OCI-LY3 (cell line): ENCODE measurements around the gene LDLRAD4.

Source experiments
- H2AFZ ChIP-seq: fragments of 200-600, 300-600 bp; shearing (Covaris generic); 2 replicates; pipeline ENCODE4 v1.6.0; 2014; ENCODE audit warnings: antibody characterized with exemption, low read depth, low read length
- H3K27ac ChIP-seq: fragments of 200-600, 300-600 bp; sonication (generic); 2 replicates; pipeline ENCODE4 v1.5.1; 2014; ENCODE audit warnings: mild to moderate bottlenecking, low read length, moderate library complexity, mixed read lengths
- H3K27me3 ChIP-seq: fragments of 200-600, 300-600 bp; sonication (generic); 2 replicates; pipeline ENCODE4 v1.6.1; 2014; ENCODE audit warnings: low read depth, low read length, mixed read lengths
- H3K36me3 ChIP-seq: fragments of 200-600, 300-600 bp; sonication (generic); replicated peaks from 2 replicates; pipeline ENCODE3; 2014; ENCODE audit warnings: low read depth, low read length, mixed read lengths
- H3K4me1 ChIP-seq: fragments of 300-600, 200-600 bp; sonication (generic); 2 replicates; pipeline ENCODE4 v1.6.1; 2014; ENCODE audit warnings: low read length, mixed read lengths
- H3K4me2 ChIP-seq: fragments of 200-600, 300-600 bp; sonication (generic); 2 replicates; pipeline ENCODE4 v1.6.1; 2014; ENCODE audit warnings: low read length, mixed read lengths
- H3K4me3 ChIP-seq: fragments of 300-600, 200-600 bp; sonication (generic); 2 replicates; pipeline ENCODE4 v1.5.1; 2014; ENCODE audit warnings: antibody characterized with exemption, mild to moderate bottlenecking, low read length, moderate library complexity
- H3K79me2 ChIP-seq: fragments of 300-600, 200-600 bp; shearing (Covaris generic); 2 replicates; pipeline ENCODE4 v1.6.1; 2014; ENCODE audit warnings: mild to moderate bottlenecking, low read length, mixed read lengths
- H3K9ac ChIP-seq: fragments of 300-600, 200-600 bp; shearing (Covaris generic); 2 replicates; pipeline ENCODE4 v1.6.0; 2014; ENCODE audit warnings: mild to moderate bottlenecking, low read length, moderate library complexity
- H3K9me3 ChIP-seq: fragments of 200-600, 300-600 bp; shearing (Covaris generic); 2 replicates; pipeline ENCODE4 v1.6.1; 2014; ENCODE audit warnings: low read length, mixed read lengths; ENCODE audit not compliant: insufficient read depth
- H4K20me1 ChIP-seq: fragments of 200-600, 300-600 bp; sonication (generic); 2 replicates; pipeline ENCODE4 v1.6.1; 2016; ENCODE audit warnings: low read length, mixed read lengths; ENCODE audit not compliant: insufficient read depth
- CTCF ChIP-seq: fragments of 200-600, 300-600 bp; sonication (generic); IDR thresholded peaks from 2 replicates; pipeline ENCODE4 v1.5.1; 2014; ENCODE audit warnings: antibody characterized with exemption, low read length, low read depth
- EZH2phosphoT487 ChIP-seq: fragments of 200-600 bp; shearing (Covaris generic); IDR thresholded peaks from 2 replicates; pipeline ENCODE4 v1.6.1; 2018; ENCODE audit warnings: antibody characterized with exemption, mixed run types, low read depth

Gene LDLRAD4

GRCh38 chr18:13627639-13628038, 409.1 kb downstream of the LDLRAD4 start:
- no peak overlapping the region for H2AFZ ChIP-seq
- no peaks in the 10 kb centered on the region; the same call in 1 of the 2 replicates for H3K9me3 ChIP-seq
- no peak overlapping the region for H3K9ac ChIP-seq
- no peaks in the 10 kb centered on the region for H3K79me2 ChIP-seq
- H3K4me2 ChIP-seq: no peak overlapping the region
- no peak overlapping the region for H3K4me3 ChIP-seq
- peaks cover 16% of the 10 kb centered on the region for H3K4me1 ChIP-seq
- no peak for TF ChIP-seq EZH2phosphoT487
- TF ChIP-seq CTCF: no peak
- H4K20me1 ChIP-seq: no peaks in the 10 kb centered on the region; the same call in 1 of the 2 replicates
- no peaks in the 10 kb centered on the region for H3K27me3 ChIP-seq
- H3K36me3 ChIP-seq: peaks cover 8% of the 10 kb centered on the region
- H3K27ac ChIP-seq: no peak overlapping the region

- no peaks in the 10 kb centered on the region; the same call in 1 of the 2 replicates for H3K9me3 ChIP-seq
- H3K9ac ChIP-seq: no peak overlapping the region
- H3K36me3 ChIP-seq: peaks cover 12% of the 10 kb centered on the region
- no peak overlapping the region for H3K4me2 ChIP-seq
- peaks cover 16% of the 10 kb centered on the region for H3K4me1 ChIP-seq
- H3K27ac ChIP-seq: no peak overlapping the region
- H4K20me1 ChIP-seq: no peaks in the 10 kb centered on the region; the same call in 1 of the 2 replicates
- TF ChIP-seq CTCF (no peak), EZH2phosphoT487 (no peak)
- H2AFZ ChIP-seq: no peak overlapping the region
- no peaks in the 10 kb centered on the region for H3K27me3 ChIP-seq
- no peak overlapping the region for H3K4me3 ChIP-seq
- no peaks in the 10 kb centered on the region for H3K79me2 ChIP-seq
Observed at GRCh38 chr18:13628211-13628610, 409.7 kb downstream of the LDLRAD4 start.

GRCh38 chr18:13629841-13630715, 411.5 kb downstream of the LDLRAD4 start:
- no peaks in the 10 kb centered on the region for H3K27me3 ChIP-seq
- TF ChIP-seq CTCF (peak; percentile 91), EZH2phosphoT487 (no peak)
- peak overlapping the region; percentile 85 for H3K4me2 ChIP-seq
- peak overlapping the region; percentile 59 for H3K4me3 ChIP-seq
- H3K4me1 ChIP-seq: peaks cover 16% of the 10 kb centered on the region
- peak overlapping the region; percentile 60; the same call in 1 of the 2 replicates for H2AFZ ChIP-seq
- peak overlapping the region; percentile 15; the same call in 1 of the 2 replicates for H3K27ac ChIP-seq
- H3K9me3 ChIP-seq: no peaks in the 10 kb centered on the region; the same call in 1 of the 2 replicates
- no peaks in the 10 kb centered on the region for H3K79me2 ChIP-seq
- H3K36me3 ChIP-seq: peaks cover 12% of the 10 kb centered on the region
- H3K9ac ChIP-seq: peak overlapping the region; percentile 64
- no peaks in the 10 kb centered on the region; the same call in 1 of the 2 replicates for H4K20me1 ChIP-seq

- Histone ChIP-seq H3K4me1 (peaks cover 16% of the 10 kb centered on the region), H3K27me3 (no peaks in the 10 kb centered on the region), H3K79me2 (no peaks in the 10 kb centered on the region), H3K4me2 (no peak overlapping the region), H3K36me3 (peaks cover 12% of the 10 kb centered on the region), H3K9ac (no peak overlapping the region), H4K20me1 (no peaks in the 10 kb centered on the region; the same call in 1 of the 2 replicates), H2AFZ (no peak overlapping the region), H3K4me3 (no peak overlapping the region), H3K9me3 (no peaks in the 10 kb centered on the region; the same call in 1 of the 2 replicates), H3K27ac (no peak overlapping the region)
- TF ChIP-seq CTCF (no peak), EZH2phosphoT487 (no peak)
Observed at GRCh38 chr18:13630716-13631268, 412.2 kb downstream of the LDLRAD4 start.
